ENCODE data around the gene ERCC6L2. TPM values are rescaled to one million over a fixed set of nuclear protein-coding genes. Genes with fewer than 3 reads are reported as not detected.

The ERCC6L2 gene
- total RNA-seq, 1 experiment from 2014 or later, result 39.2 TPM

GRCh38 chr9:95857124-95857523, 18.4 kb upstream of the ERCC6L2 start:
- intact Hi-C loops (cut with micrococcal nuclease), result loop anchor here (5.0 kb wide), 1 partner anchor 50 kb away; no protein-coding TSS in a partner anchor
- Histone ChIP-seq H3K27ac (ENCODE audit: low read depth, low read length) (peak overlapping the region; percentile 37), H3K9ac (ENCODE audit: low read length) (no peak overlapping the region), H3K36me3 (ENCODE audit: control insufficient read depth in 1 of 2, insufficient read depth in 2 of 2, low read length in 2 of 2) (no peaks in the 10 kb centered on the region), H4K20me1 (ENCODE audit: insufficient read depth) (no peaks in the 10 kb centered on the region), H3K9me2 (ENCODE audit: insufficient read depth) (no peaks in the 10 kb centered on the region), H3K79me2 (ENCODE audit: insufficient read depth, low read length) (no peaks in the 10 kb centered on the region), H3K27me3 (ENCODE audit: insufficient read depth, low read length) (no peaks in the 10 kb centered on the region), H3K4me2 (ENCODE audit: low read length) (peak overlapping the region; percentile 56), H3K9me3 (ENCODE audit: control insufficient read depth in 1 of 2, insufficient read depth in 1 of 2, low read depth in 1 of 2, low read length in 2 of 2) (no peaks in the 10 kb centered on the region; a peak in 1 of 4 replicates), H3K4me3 (replicated peaks in 1 of 2; ENCODE audit: low read depth in 1 of 2, low read length in 2 of 2) (peak overlapping the region in 1 of 2 experiments; percentile 3; a peak in 1 of 4 replicates), H3K4me1 (ENCODE audit: control insufficient read depth in 1 of 2, insufficient read depth in 2 of 2, low read length in 2 of 2) (peaks cover 19 to 36% of the 10 kb centered on the region in 2 experiments), H2AFZ (ENCODE audit: low read depth, low read length, poor library complexity, severe bottlenecking) (no peak overlapping the region)
- ChIA-PET POLR2A (no interaction called here), CTCF (no interaction called here), RAD21 (ENCODE audit: low non-redundant PET in 1 of 2, low total read pairs in 2 of 2, uncharacterized antibody in 2 of 2, unreplicated experiment in 2 of 2) (no interaction called here)
- peak; percentile 97 for ATAC-seq
- DNase-seq (ENCODE audit: low read depth, low spot score), result no peak
- TF ChIP-seq JUND (IDR thresholded peaks at IDR 0.05) (0 out of 2 replicates have a peak, but pooled peaks have one; percentile 27), FOSL1 (IDR thresholded peaks at IDR 0.05; ENCODE audit: low read depth) (peak; percentile 31; the same call in 1 of the 2 replicates), TCF7L2 (IDR thresholded peaks at IDR 0.05; ENCODE audit: borderline replicate concordance, extremely low read depth, insufficient read depth, insufficient read length) (no peak), ATF3 (IDR thresholded peaks at IDR 0.05) (no peak), ZBTB33 (IDR thresholded peaks at IDR 0.05; ENCODE audit: extremely low read depth, insufficient replicate concordance, low read length) (no peak), EGR1 (IDR thresholded peaks at IDR 0.05; ENCODE audit: low read depth) (no peak), POLR2AphosphoS5 (IDR thresholded peaks at IDR 0.05; ENCODE audit: low read depth, low read length) (no peak)
- BruUV-seq (replicated peaks), result no TSS peak

- CTCF ChIA-PET, result no interaction called here
- POLR2A ChIA-PET, result no interaction called here
- Histone ChIP-seq H3K27ac (ENCODE audit: low read depth, low read length) (no peak overlapping the region), H3K4me3 (replicated peaks in 1 of 2; ENCODE audit: low read depth in 1 of 2, low read length in 2 of 2) (no peak overlapping the region), H3K4me1 (ENCODE audit: control insufficient read depth in 1 of 2, insufficient read depth in 2 of 2, low read length in 2 of 2) (peaks cover 19 to 28% of the 10 kb centered on the region in 2 experiments), H3K27me3 (ENCODE audit: insufficient read depth, low read length) (no peaks in the 10 kb centered on the region), H4K20me1 (ENCODE audit: insufficient read depth) (no peaks in the 10 kb centered on the region), H3K79me2 (ENCODE audit: insufficient read depth, low read length) (no peaks in the 10 kb centered on the region), H3K9me2 (ENCODE audit: insufficient read depth) (no peaks in the 10 kb centered on the region), H3K9ac (ENCODE audit: low read length) (no peak overlapping the region), H3K9me3 (ENCODE audit: control insufficient read depth in 1 of 2, insufficient read depth in 1 of 2, low read depth in 1 of 2, low read length in 2 of 2) (no peaks in the 10 kb centered on the region; a peak in 1 of 4 replicates), H3K36me3 (ENCODE audit: control insufficient read depth in 1 of 2, insufficient read depth in 2 of 2, low read length in 2 of 2) (no peaks in the 10 kb centered on the region), H2AFZ (ENCODE audit: low read depth, low read length, poor library complexity, severe bottlenecking) (no peak overlapping the region), H3K4me2 (ENCODE audit: low read length) (peak overlapping the region; percentile 56)
- RAD21 ChIA-PET (ENCODE audit: low non-redundant PET in 1 of 2, low total read pairs in 2 of 2, uncharacterized antibody in 2 of 2, unreplicated experiment in 2 of 2), result no interaction called here
- intact Hi-C loops (cut with micrococcal nuclease), result loop anchor here (5.0 kb wide), 1 partner anchor 49 kb away; no protein-coding TSS in a partner anchor
- no peak for DNase-seq (ENCODE audit: low read depth, low spot score)
- ATAC-seq, result no peak
- no peak for TF ChIP-seq EZH2 (IDR thresholded peaks at IDR 0.05)
- TF ChIP-seq RAD21 (IDR thresholded peaks at IDR 0.05; ENCODE audit: low read depth), result no peak
- TF ChIP-seq POLR2AphosphoS5 (IDR thresholded peaks at IDR 0.05; ENCODE audit: low read depth, low read length), result no peak
- no peak for TF ChIP-seq POLR2A (IDR thresholded peaks at IDR 0.05; ENCODE audit: borderline replicate concordance, extremely low read depth, insufficient read depth, insufficient read length)
- TF ChIP-seq FOSL1 (IDR thresholded peaks at IDR 0.05; ENCODE audit: low read depth), result no peak
- no peak for TF ChIP-seq CEBPB (IDR thresholded peaks at IDR 0.05; ENCODE audit: low read depth)
- BruUV-seq (replicated peaks), result no TSS peak
Measured at GRCh38 chr9:95857896-95858295, 17.6 kb upstream of the ERCC6L2 start.
